ENCODE results near the gene ALOX15. TPM values are rescaled to one million over a fixed set of nuclear protein-coding genes. Genes with fewer than 3 reads are reported as not detected.

The ALOX15 gene
- total and polyA plus RNA-seq, 2 donors (not counting 1 experiment from before 2014, with no cell fraction given) = not detected

GRCh38 chr17:4623249-4623648, 18.2 kb downstream of the ALOX15 start:
- H3K9me3 ChIP-seq (ENCODE audit: control insufficient read depth, insufficient read depth, low read depth, low read length) = no peaks in the 10 kb centered on the region
- no peaks in the 10 kb centered on the region for H3K36me3 ChIP-seq (ENCODE audit: control insufficient read depth, insufficient read depth, low read length)
- peak; percentile 67 to 74 for DNase-seq (ENCODE audit: low read depth in 2 of 2)
- no peaks in the 10 kb centered on the region for H4K20me1 ChIP-seq (ENCODE audit: control insufficient read depth, extremely low read depth, insufficient read depth, low read length)
- H3K4me3 ChIP-seq (replicated peaks in 1 of 4; ENCODE audit: control extremely low read depth in 1 of 4, insufficient read depth in 1 of 4, low read depth in 3 of 4, low read length in 4 of 4) = no peak overlapping the region
- no peaks in the 10 kb centered on the region for H3K79me2 ChIP-seq (ENCODE audit: control insufficient read depth, insufficient read depth, low read length)
- no peak overlapping the region for H2AFZ ChIP-seq (ENCODE audit: low read length)
- H3K27ac ChIP-seq (ENCODE audit: insufficient read depth, low read length) = no peak overlapping the region
- no peaks in the 10 kb centered on the region for H3K4me1 ChIP-seq (ENCODE audit: control insufficient read depth, extremely low read depth, insufficient read depth, low read length)
- TF ChIP-seq CTCF (conservative IDR thresholded peaks at IDR 0.05 in 1 of 2, IDR thresholded peaks at IDR 0.05 in 1 of 2; ENCODE audit: low read depth in 1 of 2, low read length in 2 of 2) (no peak), EZH2 (IDR thresholded peaks at IDR 0.05; ENCODE audit: low read length, missing control alignments) (no peak)
- no peak overlapping the region for H3K4me2 ChIP-seq (ENCODE audit: extremely low read depth, insufficient read depth, low read length)
- H3K27me3 ChIP-seq (ENCODE audit: control insufficient read depth, insufficient read depth, low read length) = peaks cover 7% of the 10 kb centered on the region
- no peak overlapping the region for H3K9ac ChIP-seq (ENCODE audit: insufficient read depth, low read length)

GRCh38 chr17:4622375-4622774, 19.1 kb downstream of the ALOX15 start:
- H3K27me3 ChIP-seq (ENCODE audit: control insufficient read depth, insufficient read depth, low read length) = peaks cover 8% of the 10 kb centered on the region
- H3K79me2 ChIP-seq (ENCODE audit: control insufficient read depth, insufficient read depth, low read length) = no peaks in the 10 kb centered on the region
- no peaks in the 10 kb centered on the region for H3K36me3 ChIP-seq (ENCODE audit: control insufficient read depth, insufficient read depth, low read length)
- H4K20me1 ChIP-seq (ENCODE audit: control insufficient read depth, extremely low read depth, insufficient read depth, low read length) = no peaks in the 10 kb centered on the region
- TF ChIP-seq CTCF (conservative IDR thresholded peaks at IDR 0.05 in 1 of 2, IDR thresholded peaks at IDR 0.05 in 1 of 2; ENCODE audit: low read depth in 1 of 2, low read length in 2 of 2) (no peak), EZH2 (IDR thresholded peaks at IDR 0.05; ENCODE audit: low read length, missing control alignments) (no peak)
- H3K9me3 ChIP-seq (ENCODE audit: control insufficient read depth, insufficient read depth, low read depth, low read length) = no peaks in the 10 kb centered on the region
- no peak overlapping the region for H3K4me2 ChIP-seq (ENCODE audit: extremely low read depth, insufficient read depth, low read length)
- H3K9ac ChIP-seq (ENCODE audit: insufficient read depth, low read length) = no peak overlapping the region
- H3K4me3 ChIP-seq (replicated peaks in 1 of 4; ENCODE audit: control extremely low read depth in 1 of 4, insufficient read depth in 1 of 4, low read depth in 3 of 4, low read length in 4 of 4) = no peak overlapping the region
- no peak for DNase-seq (ENCODE audit: low read depth in 2 of 2)
- H2AFZ ChIP-seq (ENCODE audit: low read length) = no peak overlapping the region
- H3K27ac ChIP-seq (ENCODE audit: insufficient read depth, low read length) = no peak overlapping the region
- no peaks in the 10 kb centered on the region for H3K4me1 ChIP-seq (ENCODE audit: control insufficient read depth, extremely low read depth, insufficient read depth, low read length)

- TF ChIP-seq EZH2 (IDR thresholded peaks at IDR 0.05; ENCODE audit: low read length, missing control alignments) = no peak
- TF ChIP-seq CTCF (conservative IDR thresholded peaks at IDR 0.05 in 1 of 2, IDR thresholded peaks at IDR 0.05 in 1 of 2; ENCODE audit: low read depth in 1 of 2, low read length in 2 of 2) = no peak
- no peak for DNase-seq (ENCODE audit: low read depth in 2 of 2)
- Histone ChIP-seq H3K9me3 (ENCODE audit: control insufficient read depth, insufficient read depth, low read depth, low read length) (no peaks in the 10 kb centered on the region), H3K27ac (ENCODE audit: insufficient read depth, low read length) (no peak overlapping the region), H3K27me3 (ENCODE audit: control insufficient read depth, insufficient read depth, low read length) (peaks cover 17% of the 10 kb centered on the region), H3K79me2 (ENCODE audit: control insufficient read depth, insufficient read depth, low read length) (no peaks in the 10 kb centered on the region), H3K4me1 (ENCODE audit: control insufficient read depth, extremely low read depth, insufficient read depth, low read length) (no peaks in the 10 kb centered on the region), H3K4me3 (replicated peaks in 1 of 4; ENCODE audit: control extremely low read depth in 1 of 4, insufficient read depth in 1 of 4, low read depth in 3 of 4, low read length in 4 of 4) (no peak overlapping the region), H3K9ac (ENCODE audit: insufficient read depth, low read length) (no peak overlapping the region), H2AFZ (ENCODE audit: low read length) (no peak overlapping the region), H3K4me2 (ENCODE audit: extremely low read depth, insufficient read depth, low read length) (no peak overlapping the region), H3K36me3 (ENCODE audit: control insufficient read depth, insufficient read depth, low read length) (no peaks in the 10 kb centered on the region), H4K20me1 (ENCODE audit: control insufficient read depth, extremely low read depth, insufficient read depth, low read length) (no peaks in the 10 kb centered on the region)
Observed at GRCh38 chr17:4620531-4621101, 20.9 kb downstream of the ALOX15 start.
